HUES6 (cell line): Measurements from ENCODE around the gene SHLD2.
"Not testable (repeated sequence)": the region's sequence is repeated elsewhere in the genome, so short reads cannot be mapped to it uniquely, and the experiment has no call there.

Experiments used
- H3K27ac ChIP-seq: 2 replicates; pipeline ENCODE4 v1.7.0; 2013; ENCODE audit warnings: low read depth, mild to moderate bottlenecking, low read length, inconsistent platforms
- H3K27me3 ChIP-seq: 2 replicates; pipeline ENCODE4 v1.6.1; 2013; ENCODE audit warnings: low read length; ENCODE audit not compliant: control insufficient read depth, insufficient read depth
- H3K36me3 ChIP-seq: 2 replicates; pipeline ENCODE4 v1.6.1; 2013; ENCODE audit warnings: low read length; ENCODE audit not compliant: control insufficient read depth, insufficient read depth
- H3K4me1 ChIP-seq: 2 replicates; pipeline ENCODE4 v1.6.1; 2013; ENCODE audit warnings: low read length; ENCODE audit not compliant: control insufficient read depth, insufficient read depth
- H3K4me3 ChIP-seq: 2 replicates; pipeline ENCODE4 v1.5.1; 2013; ENCODE audit warnings: low read depth, low read length
- H3K9ac ChIP-seq: one replicate; pipeline ENCODE4 v1.6.1; 2013; ENCODE audit warnings: mild to moderate bottlenecking, low read length
- H3K9me3 ChIP-seq: 2 replicates; pipeline ENCODE4 v1.6.1; 2013; ENCODE audit warnings: low read depth, low read length; ENCODE audit not compliant: control insufficient read depth, insufficient read depth

SHLD2 gene

DNA sequence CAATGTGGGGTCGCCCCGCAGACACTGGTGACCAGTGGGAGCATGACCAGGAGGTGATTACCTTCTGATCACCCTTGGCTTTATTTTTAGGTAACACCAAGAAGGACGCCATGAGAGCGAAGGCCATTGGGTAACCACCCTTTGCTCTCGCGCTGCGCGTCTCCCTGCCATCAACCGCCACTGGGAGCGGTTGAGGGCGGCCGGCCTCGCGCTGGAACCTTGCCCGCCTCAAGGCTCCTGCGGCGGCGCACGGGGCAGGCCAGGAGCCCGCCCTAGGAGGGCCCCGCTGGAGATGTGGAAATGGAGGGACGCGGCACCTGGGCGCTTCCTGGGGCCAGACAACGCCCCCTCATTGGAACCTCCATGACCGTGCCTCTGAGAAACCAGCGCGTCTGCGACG is 127.8 kb downstream of the SHLD2 start:
- H3K27ac ChIP-seq, H3K9me3 ChIP-seq, H3K9ac ChIP-seq, H3K36me3 ChIP-seq, H3K4me1 ChIP-seq, H3K27me3 ChIP-seq, H3K4me3 ChIP-seq: not testable (repeated sequence)

DNA sequence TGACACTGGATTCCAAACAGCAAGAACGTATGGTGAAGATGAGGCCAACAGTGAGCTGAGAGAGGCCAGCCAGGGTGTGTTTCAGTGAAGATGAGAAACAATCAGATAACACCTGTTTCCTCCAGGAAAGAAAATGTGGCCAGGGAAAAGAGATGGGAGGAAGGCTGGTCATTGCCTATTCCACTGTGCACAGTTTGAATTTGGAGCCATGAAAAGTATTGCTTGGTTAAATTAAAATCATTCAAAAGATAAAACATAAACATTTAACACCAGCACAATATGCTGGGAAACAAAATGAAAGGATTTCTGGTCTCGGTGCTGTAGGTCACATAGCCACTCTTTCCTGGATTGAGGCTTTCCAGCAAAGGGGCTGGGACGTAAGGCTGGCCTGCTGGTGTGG is 130.1 kb downstream of the SHLD2 start, which contains the start of gene NUTM2A:
TSS of gene NUTM2A (plus strand) at position 301 of the 400 bp plus-strand sequence. CDS start 383 bp downstream, outside the sequence.
- H3K9ac ChIP-seq, H3K4me3 ChIP-seq, H3K36me3 ChIP-seq, H3K9me3 ChIP-seq, H3K4me1 ChIP-seq, H3K27me3 ChIP-seq, H3K27ac ChIP-seq: not testable (repeated sequence)

DNA sequence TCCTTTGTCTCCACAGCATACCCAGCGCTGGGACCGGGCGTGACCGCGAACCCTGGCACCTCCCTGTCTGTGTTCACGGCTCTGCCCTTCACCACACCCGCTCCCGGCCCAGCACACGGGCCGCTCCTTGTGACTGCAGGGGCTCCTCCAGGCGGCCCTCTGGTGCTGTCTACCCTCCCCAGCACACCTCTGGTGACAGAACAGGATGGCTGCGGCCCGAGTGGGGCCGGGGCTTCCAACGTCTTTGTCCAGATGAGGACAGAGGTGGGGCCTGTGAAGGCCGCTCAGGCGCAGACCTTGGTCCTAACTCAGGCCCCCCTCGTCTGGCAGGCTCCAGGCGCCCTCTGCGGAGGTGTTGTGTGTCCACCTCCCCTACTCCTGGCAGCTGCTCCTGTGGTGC is 133.2 kb downstream of the SHLD2 start:
- H3K4me3 ChIP-seq, H3K27me3 ChIP-seq, H3K27ac ChIP-seq, H3K9me3 ChIP-seq, H3K4me1 ChIP-seq, H3K36me3 ChIP-seq, H3K9ac ChIP-seq: not testable (repeated sequence)

DNA sequence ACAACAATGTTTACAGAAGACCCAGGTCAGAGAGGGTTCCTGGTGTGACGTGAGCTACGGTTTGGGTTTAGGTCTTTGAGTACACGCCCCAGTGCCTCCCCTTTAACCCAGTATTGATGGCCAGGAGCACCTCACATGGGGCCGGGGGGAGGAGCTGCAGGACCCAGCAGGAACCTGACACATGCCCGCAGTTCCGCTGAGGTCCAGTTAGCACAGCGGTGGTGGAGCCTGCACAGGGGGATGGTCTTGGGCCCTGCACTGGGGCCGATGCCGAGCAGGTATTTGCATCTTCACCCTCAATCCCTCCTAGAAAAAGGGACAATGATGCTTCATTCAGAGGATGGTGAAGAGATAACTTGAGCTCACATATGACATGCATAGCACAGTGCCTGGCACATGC is 134.2 kb downstream of the SHLD2 start:
- H3K27me3 ChIP-seq, H3K36me3 ChIP-seq, H3K4me3 ChIP-seq, H3K9me3 ChIP-seq, H3K9ac ChIP-seq, H3K4me1 ChIP-seq, H3K27ac ChIP-seq: not testable (repeated sequence)

DNA sequence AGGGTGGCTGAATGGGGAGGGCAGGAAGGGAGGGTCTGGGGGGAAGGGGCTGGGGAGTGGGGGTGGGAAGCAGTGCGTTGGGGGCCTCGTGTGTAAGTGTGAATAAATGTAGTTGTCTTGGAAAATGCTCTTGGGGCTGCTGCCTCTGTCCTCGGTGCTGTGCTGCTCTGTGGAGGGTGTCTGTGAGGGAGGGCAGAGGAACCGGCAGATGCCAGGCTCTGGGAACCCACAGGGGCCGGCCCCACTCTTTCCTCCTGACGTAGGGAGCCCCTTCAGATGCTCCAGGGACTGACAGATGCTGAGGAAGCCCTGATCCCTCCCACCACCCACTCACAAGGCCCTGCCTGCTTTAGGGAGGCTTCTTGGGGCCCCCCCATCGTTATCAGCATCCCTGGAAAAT is 139.8 kb downstream of the SHLD2 start:
- not testable (repeated sequence) for H3K9me3 ChIP-seq, H3K4me1 ChIP-seq, H3K36me3 ChIP-seq, H3K9ac ChIP-seq, H3K27ac ChIP-seq, H3K4me3 ChIP-seq, H3K27me3 ChIP-seq

DNA sequence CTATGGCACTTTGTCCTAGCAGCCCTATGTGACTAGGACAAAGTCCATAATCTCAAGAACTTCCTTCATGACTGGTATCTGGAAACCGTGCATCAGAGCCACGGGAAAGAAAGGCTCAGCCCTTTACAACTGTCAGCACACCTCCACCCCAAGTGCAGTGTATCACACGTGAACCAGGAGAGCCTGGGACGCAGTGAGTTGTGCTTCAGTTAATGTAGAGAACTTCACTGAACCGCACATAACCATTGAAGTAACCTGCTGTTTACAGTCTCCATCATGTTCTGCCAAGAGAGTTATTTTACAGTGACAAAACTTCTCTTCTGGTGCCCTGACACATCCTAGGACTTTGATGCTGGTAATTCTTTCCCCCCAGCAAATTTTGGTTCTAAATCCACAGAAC is 142.2 kb downstream of the SHLD2 start:
- not testable (repeated sequence) for H3K36me3 ChIP-seq, H3K9ac ChIP-seq, H3K4me1 ChIP-seq, H3K27me3 ChIP-seq, H3K4me3 ChIP-seq, H3K27ac ChIP-seq, H3K9me3 ChIP-seq

DNA sequence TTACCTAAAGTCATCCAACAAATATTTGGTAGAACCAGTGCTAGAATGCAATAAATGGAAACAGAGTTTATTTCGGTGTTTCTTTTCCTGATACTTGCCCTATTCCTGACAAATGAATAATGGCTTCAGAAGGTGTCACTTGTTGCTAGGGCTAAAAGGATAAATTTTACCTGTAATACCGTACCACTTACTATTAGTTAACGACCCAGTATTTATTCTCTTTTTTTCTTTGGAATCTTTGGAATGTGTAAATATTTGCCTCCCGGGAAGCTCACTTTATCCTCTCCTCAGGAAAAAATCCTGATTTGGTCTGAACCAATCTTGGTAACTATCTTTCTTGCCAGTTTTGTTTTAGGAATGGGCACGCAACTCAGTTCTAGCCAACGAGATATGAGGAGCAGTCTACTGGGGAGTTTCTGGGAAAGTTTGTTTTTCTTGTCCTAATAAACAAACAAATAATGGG is 144.4 kb downstream of the SHLD2 start:
- H3K9ac ChIP-seq, H3K4me3 ChIP-seq, H3K4me1 ChIP-seq, H3K9me3 ChIP-seq, H3K36me3 ChIP-seq, H3K27ac ChIP-seq, H3K27me3 ChIP-seq: not testable (repeated sequence)
